ENCODE results near the gene FHOD3.

DNA sequence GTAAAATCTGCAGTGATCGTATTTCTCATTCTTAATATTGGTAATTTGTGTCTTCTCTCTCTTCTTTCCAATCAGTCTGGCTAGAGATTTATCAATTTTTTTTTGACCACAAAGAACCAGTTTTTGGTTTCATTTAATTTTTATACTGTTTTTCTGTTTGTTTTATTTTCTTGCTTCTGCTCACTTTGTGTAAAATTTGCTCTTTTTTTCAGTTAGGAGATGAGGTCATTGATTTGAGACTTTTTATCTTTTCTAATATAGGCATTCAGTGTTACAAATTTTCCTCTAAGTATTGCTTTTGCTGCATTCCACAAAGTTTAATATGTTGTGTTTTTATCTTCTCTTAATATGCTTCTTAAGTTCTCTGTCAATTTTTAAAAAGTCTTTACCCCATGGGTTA lies 370.8 kb downstream of the FHOD3 start:
- TF ChIP-seq, protein P1, sequence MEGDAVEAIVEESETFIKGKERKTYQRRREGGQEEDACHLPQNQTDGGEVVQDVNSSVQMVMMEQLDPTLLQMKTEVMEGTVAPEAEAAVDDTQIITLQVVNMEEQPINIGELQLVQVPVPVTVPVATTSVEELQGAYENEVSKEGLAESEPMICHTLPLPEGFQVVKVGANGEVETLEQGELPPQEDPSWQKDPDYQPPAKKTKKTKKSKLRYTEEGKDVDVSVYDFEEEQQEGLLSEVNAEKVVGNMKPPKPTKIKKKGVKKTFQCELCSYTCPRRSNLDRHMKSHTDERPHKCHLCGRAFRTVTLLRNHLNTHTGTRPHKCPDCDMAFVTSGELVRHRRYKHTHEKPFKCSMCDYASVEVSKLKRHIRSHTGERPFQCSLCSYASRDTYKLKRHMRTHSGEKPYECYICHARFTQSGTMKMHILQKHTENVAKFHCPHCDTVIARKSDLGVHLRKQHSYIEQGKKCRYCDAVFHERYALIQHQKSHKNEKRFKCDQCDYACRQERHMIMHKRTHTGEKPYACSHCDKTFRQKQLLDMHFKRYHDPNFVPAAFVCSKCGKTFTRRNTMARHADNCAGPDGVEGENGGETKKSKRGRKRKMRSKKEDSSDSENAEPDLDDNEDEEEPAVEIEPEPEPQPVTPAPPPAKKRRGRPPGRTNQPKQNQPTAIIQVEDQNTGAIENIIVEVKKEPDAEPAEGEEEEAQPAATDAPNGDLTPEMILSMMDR (IDR thresholded peaks at IDR 0.05; ENCODE audit: low read depth, low read length), result no peak
- TF ChIP-seq POLR2A (IDR thresholded peaks at IDR 0.05; ENCODE audit: extremely low read depth, insufficient read length), result no peak
- TF ChIP-seq, protein P2, sequence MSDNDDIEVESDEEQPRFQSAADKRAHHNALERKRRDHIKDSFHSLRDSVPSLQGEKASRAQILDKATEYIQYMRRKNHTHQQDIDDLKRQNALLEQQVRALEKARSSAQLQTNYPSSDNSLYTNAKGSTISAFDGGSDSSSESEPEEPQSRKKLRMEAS (IDR thresholded peaks at IDR 0.05; ENCODE audit: low read depth, low read length), result no peak
- no peak for TF ChIP-seq MYC (IDR thresholded peaks at IDR 0.05; ENCODE audit: low read depth, low read length)
